ENCODE data around the gene PI4K2A.

GRCh38 chr10:97687785-97688781, 47.6 kb downstream of the PI4K2A start:
- TF ChIP-seq HDAC1 (CRISPR knock-in tag; IDR thresholded peaks at IDR 0.05) = no peak
- TF ChIP-seq EP300 (IDR thresholded peaks at IDR 0.05; ENCODE audit: low read depth in 2 of 2, low read length in 2 of 2) = 0 out of 4 replicates have a peak, but pooled peaks of 1 of the 2 experiments have one; percentile 13
- TF ChIP-seq EP300 (CRISPR knock-in tag; IDR thresholded peaks at IDR 0.05; ENCODE audit: borderline replicate concordance) = no peak
- TF ChIP-seq ZNF83 (CRISPR knock-in tag; IDR thresholded peaks at IDR 0.05; ENCODE audit: borderline replicate concordance) = no peak
- TF ChIP-seq HNF4A (CRISPR knock-in tag; IDR thresholded peaks at IDR 0.05) = no peak
- TF ChIP-seq NFIC (IDR thresholded peaks at IDR 0.05; ENCODE audit: low read length) = no peak
- TF ChIP-seq FOXP1 (IDR thresholded peaks at IDR 0.05) = no peak
- peak; percentile 44; the same call in 1 of the 2 replicates for TF ChIP-seq FOXP1 (CRISPR knock-in tag; IDR thresholded peaks at IDR 0.05)
